ENCODE measurements around the gene LCN12.

Gene LCN12

GRCh38 chr9:136937186-136938001, 14.7 kb upstream of the LCN12 start:
- Mint-ChIP-seq H3K36me3 (ENCODE audit: low read depth) (peaks cover 44% of the 10 kb centered on the region), H3K4me3 (no peak overlapping the region), H3K27ac (no peak overlapping the region), H3K27me3 (no peaks in the 10 kb centered on the region), H3K4me1 (ENCODE audit: low read depth) (peaks cover 30% of the 10 kb centered on the region), H3K9me3 (no peaks in the 10 kb centered on the region)
- intact Hi-C loops (cut with micrococcal nuclease): no loop called here

- Mint-ChIP-seq H3K36me3 (ENCODE audit: low read depth) (peaks cover 64% of the 10 kb centered on the region), H3K27ac (no peak overlapping the region)
These were observed 12.6 kb upstream of the LCN12 start for GRCh38 chr9:136939431-136939995.

GRCh38 chr9:136939996-136940525, 12.0 kb upstream of the LCN12 start:
- Mint-ChIP-seq H3K9me3 (no peaks in the 10 kb centered on the region), H3K4me1 (ENCODE audit: low read depth) (peaks cover 34% of the 10 kb centered on the region), H3K27me3 (no peaks in the 10 kb centered on the region), H3K27ac (no peak overlapping the region), H3K4me3 (no peak overlapping the region), H3K36me3 (ENCODE audit: low read depth) (peaks cover 64% of the 10 kb centered on the region)
- intact Hi-C loops (cut with micrococcal nuclease): loop anchor here (10.0 kb wide), 1 partner anchor 55 kb away; the partner anchor contains the start of genes CLIC3 and PAXX

More at GRCh38 chr9:136939431-136939995, 12.6 kb upstream of the LCN12 start:
- Mint-ChIP-seq H3K4me3 (no peak overlapping the region), H3K9me3 (no peaks in the 10 kb centered on the region), H3K27me3 (no peaks in the 10 kb centered on the region), H3K4me1 (ENCODE audit: low read depth) (peaks cover 29% of the 10 kb centered on the region)
- intact Hi-C loops (cut with micrococcal nuclease): no loop called here

- peaks cover 64% of the 10 kb centered on the region for H3K36me3 Mint-ChIP-seq (ENCODE audit: low read depth)
- H3K27me3 Mint-ChIP-seq: no peaks in the 10 kb centered on the region
- H3K4me1 Mint-ChIP-seq (ENCODE audit: low read depth): peaks cover 36% of the 10 kb centered on the region
- no peak overlapping the region for H3K27ac Mint-ChIP-seq
- no peak overlapping the region for H3K4me3 Mint-ChIP-seq
- H3K9me3 Mint-ChIP-seq: no peaks in the 10 kb centered on the region
- intact Hi-C loops (cut with micrococcal nuclease): loop anchor here (10.0 kb wide), 1 partner anchor 54 kb away; the partner anchor contains the start of genes CLIC3 and PAXX
These were observed 11.4 kb upstream of the LCN12 start for GRCh38 chr9:136940526-136941230.

- Mint-ChIP-seq H3K36me3 (ENCODE audit: low read depth) (peaks cover 64% of the 10 kb centered on the region), H3K4me3 (no peak overlapping the region), H3K4me1 (ENCODE audit: low read depth) (peaks cover 37% of the 10 kb centered on the region), H3K27ac (no peak overlapping the region), H3K9me3 (no peaks in the 10 kb centered on the region), H3K27me3 (no peaks in the 10 kb centered on the region)
- intact Hi-C loops (cut with micrococcal nuclease): loop anchor here (10.0 kb wide), 1 partner anchor 53 kb away; the partner anchor contains the start of genes CLIC3 and PAXX
These were observed 10.6 kb upstream of the LCN12 start for GRCh38 chr9:136941231-136942111.

GRCh38 chr9:136942112-136942880, 9.8 kb upstream of the LCN12 start:
- peaks cover 63% of the 10 kb centered on the region for H3K36me3 Mint-ChIP-seq (ENCODE audit: low read depth)
- H3K27me3 Mint-ChIP-seq: no peaks in the 10 kb centered on the region
- peak overlapping the region; percentile 55 for H3K4me3 Mint-ChIP-seq
- H3K4me1 Mint-ChIP-seq (ENCODE audit: low read depth): peaks cover 43% of the 10 kb centered on the region
- intact Hi-C loops (cut with micrococcal nuclease): loop anchor here (10.0 kb wide), 1 partner anchor 53 kb away; the partner anchor contains the start of genes CLIC3 and PAXX
- H3K9me3 Mint-ChIP-seq: no peaks in the 10 kb centered on the region
- peak overlapping the region; percentile 69 for H3K27ac Mint-ChIP-seq

GRCh38 chr9:136942881-136943230, 9.2 kb upstream of the LCN12 start:
- peak overlapping the region; percentile 69 for H3K27ac Mint-ChIP-seq
- no peaks in the 10 kb centered on the region for H3K9me3 Mint-ChIP-seq
- intact Hi-C loops (cut with micrococcal nuclease): loop anchor here (10.0 kb wide), 1 partner anchor 52 kb away; the partner anchor contains the start of genes CLIC3 and PAXX
- H3K4me3 Mint-ChIP-seq: peak overlapping the region; percentile 77
- no peaks in the 10 kb centered on the region for H3K27me3 Mint-ChIP-seq
- H3K36me3 Mint-ChIP-seq (ENCODE audit: low read depth): peaks cover 58% of the 10 kb centered on the region
- H3K4me1 Mint-ChIP-seq (ENCODE audit: low read depth): peaks cover 49% of the 10 kb centered on the region

- peaks cover 52% of the 10 kb centered on the region for H3K4me1 Mint-ChIP-seq (ENCODE audit: low read depth)
- H3K27ac Mint-ChIP-seq: peak overlapping the region; percentile 69
- no peaks in the 10 kb centered on the region for H3K27me3 Mint-ChIP-seq
- intact Hi-C loops (cut with micrococcal nuclease): loop anchor here (1.0 to 10.0 kb wide), 3 partner anchors 51 to 153 kb away; partner anchors contain the start of genes CLIC3, PAXX and TMEM141
- no peaks in the 10 kb centered on the region for H3K9me3 Mint-ChIP-seq
- H3K36me3 Mint-ChIP-seq (ENCODE audit: low read depth): peaks cover 57% of the 10 kb centered on the region
- peak overlapping the region; percentile 77 for H3K4me3 Mint-ChIP-seq
These were observed 8.5 kb upstream of the LCN12 start for GRCh38 chr9:136943291-136944211.

- peaks cover 52% of the 10 kb centered on the region for H3K36me3 Mint-ChIP-seq (ENCODE audit: low read depth)
- H3K4me3 Mint-ChIP-seq: peak overlapping the region; percentile 77
- no peaks in the 10 kb centered on the region for H3K27me3 Mint-ChIP-seq
- intact Hi-C loops (cut with micrococcal nuclease): loop anchor here (1.0 to 10.0 kb wide), 3 partner anchors 51 to 153 kb away; partner anchors contain the start of genes CLIC3, PAXX and TMEM141
- peaks cover 48% of the 10 kb centered on the region for H3K4me1 Mint-ChIP-seq (ENCODE audit: low read depth)
- no peaks in the 10 kb centered on the region for H3K9me3 Mint-ChIP-seq
- peak overlapping the region; percentile 69 for H3K27ac Mint-ChIP-seq
These were observed 7.9 kb upstream of the LCN12 start for GRCh38 chr9:136944212-136944518.

GRCh38 chr9:136944519-136945332, 7.3 kb upstream of the LCN12 start, which contains the start of the genes C8G and FBXW5:
Gene C8G, plus strand, starts transcription at chr9:136945243. Its CDS starts 78 bp downstream, at chr9:136945321.
Gene FBXW5, minus strand, starts transcription at chr9:136944738. Its CDS starts 655 bp downstream, at chr9:136944083.
- intact Hi-C loops (cut with micrococcal nuclease): loop anchor here (1.0 to 10.0 kb wide), 3 partner anchors 50 to 154 kb away; partner anchors contain the start of genes CLIC3, PAXX and TMEM141
- Mint-ChIP-seq H3K27me3 (no peaks in the 10 kb centered on the region), H3K4me3 (peak within 1 kb of the TSS; percentile 77), H3K4me1 (ENCODE audit: low read depth) (peaks cover 43% of the 10 kb centered on the region), H3K36me3 (ENCODE audit: low read depth) (peaks cover 46% of the 10 kb centered on the region), H3K9me3 (no peaks in the 10 kb centered on the region), H3K27ac (peak within 1 kb of the TSS; percentile 69)

All from dendritic cell treated with granulocyte-macrophage colony-stimulating factor and Interleukin-4, amounts not matched to agents 40 ng/mL and 50 ng/mL, for 4 days (primary cell).